GM21825 (cell line): ENCODE results near the gene HBZ.
"Not testable (repeated sequence)": the region's sequence is repeated elsewhere in the genome, so short reads cannot be mapped to it uniquely, and the experiment has no call there.

Experiments
- ATAC-seq: cut with Tn5 transposase; IDR thresholded peaks from one replicate; pipeline ENCODE4 v1.9.1; 2021; ENCODE audit warnings: mild to moderate bottlenecking, moderate library complexity; ENCODE audit not compliant: unreplicated experiment

The HBZ gene

GRCh38 chr16:133716-134115 is 18.7 kb upstream of the HBZ start:
- ATAC-seq = no peak

GRCh38 chr16:138049-138417 is 14.4 kb upstream of the HBZ start:
- no peak for ATAC-seq

- no peak for ATAC-seq
Measured at GRCh38 chr16:140175-140857, 12.1 kb upstream of the HBZ start.

DNA sequence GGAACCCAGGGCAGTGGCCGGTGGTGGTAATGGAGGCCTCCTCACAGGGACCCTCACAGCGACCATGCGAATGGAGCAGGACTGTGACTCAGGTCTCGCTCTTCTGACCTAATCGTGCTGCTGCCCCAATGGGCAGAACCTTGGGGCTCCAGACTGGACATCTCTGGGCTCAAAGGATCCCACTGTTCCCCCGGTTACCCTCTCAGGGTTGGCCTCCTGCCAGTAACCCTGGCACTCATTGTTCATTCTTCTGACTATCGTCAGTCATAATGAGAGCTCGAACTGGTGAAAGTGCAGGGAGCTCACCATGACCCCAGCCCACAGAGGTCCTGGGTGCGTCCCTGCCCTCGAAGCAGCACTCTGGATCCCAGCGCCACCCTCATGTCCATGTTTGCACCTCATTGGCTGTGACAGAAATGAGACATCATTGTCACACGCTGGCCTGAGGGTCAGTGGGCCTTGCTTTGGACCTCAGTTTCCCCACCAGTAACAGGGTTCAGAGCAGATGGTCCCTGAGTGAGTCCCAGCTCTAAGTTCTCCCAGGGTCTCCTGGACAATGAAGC is 10.0 kb upstream of the HBZ start:
- no peak for ATAC-seq

DNA sequence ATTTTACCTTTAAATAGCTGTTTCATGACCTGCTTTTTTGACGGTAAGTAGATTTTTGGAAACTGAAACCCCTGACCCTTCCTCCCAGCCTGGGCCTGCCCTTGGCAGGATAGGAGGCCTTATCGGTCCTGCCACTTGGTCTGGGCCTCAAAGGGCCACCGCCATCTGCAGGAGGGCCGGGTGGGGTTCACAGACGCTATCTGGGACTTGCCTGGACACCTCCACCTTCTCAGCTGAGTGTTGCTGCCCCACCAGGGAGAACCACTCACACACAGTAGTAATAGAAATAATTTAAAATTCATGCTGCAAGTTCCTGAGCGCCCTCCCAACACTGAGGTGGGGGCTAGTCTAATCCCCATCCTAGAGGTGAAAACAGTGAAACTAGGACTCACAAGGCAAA is 9.4 kb upstream of the HBZ start:
- no peak for ATAC-seq

DNA sequence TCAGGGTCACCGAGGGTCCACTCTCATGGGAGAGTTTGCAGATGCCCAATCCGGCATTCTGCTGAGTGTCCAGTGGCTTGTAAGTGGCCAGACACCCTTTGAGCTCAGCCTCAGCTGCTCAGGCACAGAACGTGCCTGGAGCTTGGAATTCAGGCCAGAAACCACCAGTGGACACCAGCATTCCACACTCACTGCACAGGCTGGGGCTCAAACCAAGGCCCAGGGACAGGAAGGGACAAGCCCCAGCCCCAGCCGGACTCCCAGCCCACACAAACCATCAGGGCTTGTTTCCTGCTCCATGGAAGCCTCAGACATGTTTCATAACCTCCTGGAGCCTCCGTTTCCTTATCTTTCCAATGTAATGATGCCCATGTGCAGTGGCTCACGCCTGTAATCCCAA is 9.0 kb upstream of the HBZ start:
- ATAC-seq = no peak

DNA sequence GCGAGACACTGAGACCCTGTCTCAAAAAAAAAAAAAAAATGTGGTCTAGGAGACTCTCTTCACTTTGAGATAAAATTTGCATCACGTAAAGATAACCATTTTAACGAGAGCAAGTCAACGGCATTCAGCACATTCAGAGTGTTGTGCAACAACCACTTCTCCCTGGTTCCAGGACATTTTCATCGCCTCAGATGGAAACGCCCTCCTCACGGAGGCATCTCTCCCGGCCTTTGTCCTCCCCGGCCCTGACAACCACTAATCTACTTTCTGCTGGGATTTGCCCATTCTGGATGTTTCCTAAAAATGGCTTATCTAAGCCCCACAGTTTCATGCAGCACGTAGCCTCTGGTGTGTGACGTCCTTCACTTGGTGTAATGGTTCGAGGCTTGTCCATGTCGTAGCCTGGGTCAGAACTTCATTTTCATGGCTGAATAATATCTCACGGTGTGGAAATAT is 7.6 kb upstream of the HBZ start:
- ATAC-seq = no peak

- no peak for ATAC-seq
Measured at GRCh38 chr16:146646-147045, 5.8 kb upstream of the HBZ start.

GRCh38 chr16:149024-149660 is 3.3 kb upstream of the HBZ start:
- no peak for ATAC-seq

DNA sequence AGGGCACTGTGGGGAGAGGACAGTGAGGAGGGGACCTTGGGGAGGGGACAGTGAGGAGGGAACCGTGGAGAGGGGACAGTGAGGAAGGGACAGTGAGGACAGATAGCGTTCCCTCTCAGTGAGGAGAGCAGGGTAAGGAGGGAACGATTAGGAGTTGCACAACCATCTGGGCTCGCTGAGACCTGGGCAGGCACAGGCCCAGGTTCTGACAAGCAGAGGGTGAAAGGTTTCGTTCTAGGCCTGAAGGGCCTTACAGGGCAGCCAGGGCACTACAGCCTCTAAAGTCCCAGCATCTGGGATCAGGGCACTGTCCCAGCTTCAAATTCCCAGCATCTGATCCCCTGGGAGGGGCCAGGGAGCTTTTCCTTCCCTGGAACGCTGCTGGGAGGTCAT is 681 bp downstream of the HBZ start:
- not testable (repeated sequence) for ATAC-seq

DNA sequence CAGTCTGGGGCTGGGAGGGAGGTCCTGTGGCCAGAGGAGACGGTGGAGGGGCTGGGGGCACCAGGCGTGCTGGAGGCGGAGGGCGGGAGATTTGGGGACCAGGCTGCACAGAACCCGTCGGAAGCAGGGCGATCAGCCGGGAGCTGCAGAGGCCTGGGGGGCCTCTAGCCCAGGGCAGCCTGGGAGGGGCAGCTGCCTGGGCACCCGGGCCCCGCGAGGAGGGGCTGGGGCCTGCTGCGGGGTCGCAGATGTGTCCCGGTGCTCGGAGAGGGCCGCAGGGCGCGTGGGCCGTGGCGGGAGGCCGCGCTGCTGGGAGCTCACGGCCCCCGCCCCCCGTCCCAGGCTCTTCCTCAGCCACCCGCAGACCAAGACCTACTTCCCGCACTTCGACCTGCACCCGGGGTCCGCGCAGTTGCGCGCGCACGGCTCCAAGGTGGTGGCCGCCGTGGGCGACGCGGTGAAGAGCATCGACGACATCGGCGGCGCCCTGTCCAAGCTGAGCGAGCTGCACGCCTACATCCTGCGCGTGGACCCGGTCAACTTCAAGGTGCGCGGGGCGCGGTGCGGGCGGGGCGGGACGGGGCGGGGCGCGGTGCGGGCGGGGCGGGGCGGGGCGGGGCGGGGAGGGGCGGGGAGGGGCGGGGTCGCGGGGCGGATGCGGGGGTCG is 1.2 kb downstream of the HBZ start:
- not testable (repeated sequence) for ATAC-seq

DNA sequence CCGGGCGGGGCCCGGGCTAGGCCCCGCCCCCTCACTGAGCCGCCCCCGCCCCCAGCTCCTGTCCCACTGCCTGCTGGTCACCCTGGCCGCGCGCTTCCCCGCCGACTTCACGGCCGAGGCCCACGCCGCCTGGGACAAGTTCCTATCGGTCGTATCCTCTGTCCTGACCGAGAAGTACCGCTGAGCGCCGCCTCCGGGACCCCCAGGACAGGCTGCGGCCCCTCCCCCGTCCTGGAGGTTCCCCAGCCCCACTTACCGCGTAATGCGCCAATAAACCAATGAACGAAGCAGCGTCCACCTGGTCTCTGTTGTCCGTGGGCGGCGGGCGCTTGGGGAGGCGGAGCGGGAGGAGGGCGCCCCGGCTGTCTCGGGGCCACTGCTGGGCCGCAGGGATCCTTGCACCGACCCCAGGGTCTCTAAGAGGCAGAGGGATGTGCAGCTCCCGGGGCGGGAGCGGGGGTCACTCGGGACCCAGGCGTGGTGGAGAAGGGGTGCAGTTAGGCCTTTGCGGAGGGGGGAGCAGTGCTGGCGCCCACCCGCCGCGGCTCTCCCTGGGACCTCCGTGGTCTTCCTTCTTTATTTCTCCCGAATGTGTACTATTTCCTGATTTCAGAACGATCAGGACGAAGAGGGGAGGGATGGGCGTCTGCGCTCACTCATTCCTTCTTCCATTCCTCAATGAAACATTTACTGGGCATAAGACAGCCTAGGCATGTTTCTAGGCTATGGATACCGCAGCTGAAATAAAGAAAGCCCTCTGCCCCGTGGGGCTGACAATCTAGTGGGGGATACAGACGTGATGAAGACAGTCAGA is 2.0 kb downstream of the HBZ start:
- no peak for ATAC-seq

GRCh38 chr16:155031-155398 is 2.6 kb downstream of the HBZ start:
- ATAC-seq = no peak

DNA sequence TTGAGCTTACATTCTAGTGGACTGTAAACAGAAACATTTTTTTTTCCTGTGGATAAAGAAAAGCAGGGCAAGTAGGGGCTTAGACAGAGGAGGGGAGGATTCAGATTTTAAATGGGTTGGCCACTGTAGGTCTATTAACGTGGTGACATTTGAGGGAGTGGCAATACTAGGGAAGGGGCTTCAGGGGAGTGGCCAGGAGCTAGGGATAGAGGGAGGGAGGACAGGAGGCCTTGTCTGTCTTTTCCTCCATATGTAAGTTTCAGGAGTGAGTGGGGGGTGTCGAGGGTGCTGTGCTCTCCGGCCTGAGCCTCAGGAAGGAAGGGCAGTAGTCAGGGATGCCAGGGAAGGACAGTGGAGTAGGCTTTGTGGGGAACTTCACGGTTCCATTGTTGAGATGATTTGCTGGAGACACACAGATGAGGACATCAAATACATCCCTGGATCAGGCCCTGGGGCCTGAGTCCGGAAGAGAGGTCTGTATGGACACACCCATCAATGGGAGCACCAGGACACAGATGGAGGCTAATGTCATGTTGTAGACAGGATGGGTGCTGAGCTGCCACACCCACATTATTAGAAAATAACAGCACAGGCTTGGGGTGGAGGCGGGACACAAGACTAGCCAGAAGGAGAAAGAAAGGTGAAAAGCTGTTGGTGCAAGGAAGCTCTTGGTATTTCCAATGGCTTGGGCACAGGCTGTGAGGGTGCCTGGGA is 6.8 kb downstream of the HBZ start:
- no peak for ATAC-seq

DNA sequence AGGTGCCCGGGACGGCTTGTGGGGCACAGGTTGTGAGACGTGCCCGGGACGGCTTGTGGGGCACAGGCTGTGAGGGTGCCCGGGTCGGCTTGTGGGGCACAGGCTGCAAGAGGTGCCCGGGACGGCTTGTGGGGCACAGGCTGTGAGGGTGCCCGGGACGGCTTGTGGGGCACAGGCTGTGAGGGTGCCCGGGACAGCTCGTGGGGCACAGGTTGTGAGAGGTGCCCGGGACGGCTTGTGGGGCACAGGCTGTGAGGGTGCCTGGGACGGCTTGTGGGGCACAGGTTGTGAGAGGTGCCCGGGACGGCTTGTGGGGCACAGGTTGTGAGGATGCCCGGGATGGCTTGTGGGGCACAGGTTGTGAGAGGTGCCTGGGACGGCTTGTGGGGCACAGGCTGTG is 7.8 kb downstream of the HBZ start:
- ATAC-seq = not testable (repeated sequence)

GRCh38 chr16:160691-161190 is 8.3 kb downstream of the HBZ start:
- no peak for ATAC-seq

GRCh38 chr16:162271-162991 is 10.0 kb downstream of the HBZ start:
- ATAC-seq = no peak

GRCh38 chr16:163139-163538 is 10.7 kb downstream of the HBZ start:
- not testable (repeated sequence) for ATAC-seq

- ATAC-seq = not testable (repeated sequence)
Measured at GRCh38 chr16:163696-164095, 11.3 kb downstream of the HBZ start.
